NB4 (cell line): ENCODE measurements around the gene USP17L5.
A peak's percentile ranks its signal among the peaks of the same experiment; 100 is the strongest.
"Not testable (repeated sequence)": the region's sequence is repeated elsewhere in the genome, so short reads cannot be mapped to it uniquely, and the experiment has no call there.

Source experiments
- DNase-seq: peaks from one replicate; pipeline ENCODE4 v3.0.0; 2010; ENCODE audit warnings: low read depth
- H3K4me3 ChIP-seq: one replicate; pipeline ENCODE4 v1.5.1; 2011; ENCODE audit warnings: mild to moderate bottlenecking, low read depth, low read length, moderate library complexity
- MYC ChIP-seq: IDR thresholded peaks from 2 replicates; pipeline ENCODE4 v1.6.1; 2011; ENCODE audit warnings: low read depth, low read length
- POLR2A ChIP-seq: IDR thresholded peaks from 2 replicates; pipeline ENCODE4 v1.6.1; 2011; ENCODE audit warnings: mild to moderate bottlenecking; ENCODE audit not compliant: insufficient read length; ENCODE audit errors: extremely low read depth
- TF ChIP-seq, protein P1 (sequence below): IDR thresholded peaks from one replicate; pipeline ENCODE4 v1.5.1; 2012; ENCODE audit warnings: low read depth, low read length
- TF ChIP-seq, protein P2 (sequence below): IDR thresholded peaks from 2 replicates; pipeline ENCODE4 v1.6.1; 2011; ENCODE audit warnings: low read depth, low read length

The USP17L5 gene, protein sequence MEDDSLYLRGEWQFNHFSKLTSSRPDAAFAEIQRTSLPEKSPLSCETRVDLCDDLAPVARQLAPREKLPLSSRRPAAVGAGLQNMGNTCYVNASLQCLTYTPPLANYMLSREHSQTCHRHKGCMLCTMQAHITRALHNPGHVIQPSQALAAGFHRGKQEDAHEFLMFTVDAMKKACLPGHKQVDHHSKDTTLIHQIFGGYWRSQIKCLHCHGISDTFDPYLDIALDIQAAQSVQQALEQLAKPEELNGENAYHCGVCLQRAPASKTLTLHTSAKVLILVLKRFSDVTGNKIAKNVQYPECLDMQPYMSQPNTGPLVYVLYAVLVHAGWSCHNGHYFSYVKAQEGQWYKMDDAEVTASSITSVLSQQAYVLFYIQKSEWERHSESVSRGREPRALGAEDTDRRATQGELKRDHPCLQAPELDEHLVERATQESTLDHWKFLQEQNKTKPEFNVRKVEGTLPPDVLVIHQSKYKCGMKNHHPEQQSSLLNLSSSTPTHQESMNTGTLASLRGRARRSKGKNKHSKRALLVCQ

DNA sequence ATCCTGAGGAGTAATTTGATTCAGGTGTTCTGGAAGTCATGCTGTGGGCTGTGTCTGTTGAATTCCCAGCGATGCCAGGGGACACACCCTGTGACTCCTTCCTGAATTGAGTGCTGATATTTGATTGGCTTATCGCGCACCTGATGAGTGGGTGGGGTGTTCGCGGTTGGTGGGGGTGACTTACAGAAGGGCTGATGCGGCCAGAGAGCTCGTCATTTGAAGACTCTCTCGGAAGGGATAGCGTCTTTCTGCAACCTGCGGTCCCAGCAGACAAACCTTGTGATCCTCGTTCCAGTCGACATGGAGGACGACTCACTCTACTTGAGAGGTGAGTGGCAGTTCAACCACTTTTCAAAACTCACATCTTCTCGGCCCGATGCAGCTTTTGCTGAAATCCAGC, at the start of gene USP17L5:
Gene USP17L5, plus strand, starts transcription at position 301 of the 400 bp plus-strand sequence. Its CDS starts 0 bp downstream, at position 301.
- DNase-seq, H3K4me3 ChIP-seq: not testable (repeated sequence)

DNA sequence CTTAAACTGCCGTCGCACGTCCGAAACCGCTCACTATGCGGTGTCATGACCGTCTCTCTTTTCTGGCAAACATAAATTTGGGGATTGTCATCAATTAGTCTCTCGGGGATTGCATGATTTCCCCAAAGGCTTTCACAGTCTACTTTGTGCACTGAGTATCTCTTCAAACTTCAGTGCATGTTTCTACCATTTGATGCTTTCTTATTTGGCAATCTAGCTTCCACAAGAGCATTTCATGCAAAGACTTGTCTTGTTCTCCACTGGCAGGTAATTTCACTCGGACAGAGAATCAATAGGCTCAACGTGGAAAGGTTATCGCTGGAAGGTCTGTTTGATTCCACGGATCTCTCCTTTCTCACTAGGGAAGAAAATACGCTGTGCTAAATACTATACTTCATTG, 15.0 kb upstream of the USP17L5 start:
- H3K4me3 ChIP-seq, DNase-seq: not testable (repeated sequence)

DNA sequence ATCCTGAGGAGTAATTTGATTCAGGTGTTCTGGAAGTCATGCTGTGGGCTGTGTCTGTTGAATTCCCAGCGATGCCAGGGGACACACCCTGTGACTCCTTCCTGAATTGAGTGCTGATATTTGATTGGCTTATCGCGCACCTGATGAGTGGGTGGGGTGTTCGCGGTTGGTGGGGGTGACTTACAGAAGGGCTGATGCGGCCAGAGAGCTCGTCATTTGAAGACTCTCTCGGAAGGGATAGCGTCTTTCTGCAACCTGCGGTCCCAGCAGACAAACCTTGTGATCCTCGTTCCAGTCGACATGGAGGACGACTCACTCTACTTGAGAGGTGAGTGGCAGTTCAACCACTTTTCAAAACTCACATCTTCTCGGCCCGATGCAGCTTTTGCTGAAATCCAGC, 14.3 kb upstream of the USP17L5 start, which contains the start of gene USP17L24:
Gene USP17L24, plus strand, starts transcription at position 301 of the 400 bp plus-strand sequence. Its CDS starts 0 bp downstream, at position 301.
- DNase-seq, H3K4me3 ChIP-seq: not testable (repeated sequence)

DNA sequence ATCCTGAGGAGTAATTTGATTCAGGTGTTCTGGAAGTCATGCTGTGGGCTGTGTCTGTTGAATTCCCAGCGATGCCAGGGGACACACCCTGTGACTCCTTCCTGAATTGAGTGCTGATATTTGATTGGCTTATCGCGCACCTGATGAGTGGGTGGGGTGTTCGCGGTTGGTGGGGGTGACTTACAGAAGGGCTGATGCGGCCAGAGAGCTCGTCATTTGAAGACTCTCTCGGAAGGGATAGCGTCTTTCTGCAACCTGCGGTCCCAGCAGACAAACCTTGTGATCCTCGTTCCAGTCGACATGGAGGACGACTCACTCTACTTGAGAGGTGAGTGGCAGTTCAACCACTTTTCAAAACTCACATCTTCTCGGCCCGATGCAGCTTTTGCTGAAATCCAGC, 9.6 kb upstream of the USP17L5 start, which contains the start of gene USP17L25:
Gene USP17L25, plus strand, starts transcription at position 301 of the 400 bp plus-strand sequence. Its CDS starts 0 bp downstream, at position 301.
- not testable (repeated sequence) for DNase-seq, H3K4me3 ChIP-seq

DNA sequence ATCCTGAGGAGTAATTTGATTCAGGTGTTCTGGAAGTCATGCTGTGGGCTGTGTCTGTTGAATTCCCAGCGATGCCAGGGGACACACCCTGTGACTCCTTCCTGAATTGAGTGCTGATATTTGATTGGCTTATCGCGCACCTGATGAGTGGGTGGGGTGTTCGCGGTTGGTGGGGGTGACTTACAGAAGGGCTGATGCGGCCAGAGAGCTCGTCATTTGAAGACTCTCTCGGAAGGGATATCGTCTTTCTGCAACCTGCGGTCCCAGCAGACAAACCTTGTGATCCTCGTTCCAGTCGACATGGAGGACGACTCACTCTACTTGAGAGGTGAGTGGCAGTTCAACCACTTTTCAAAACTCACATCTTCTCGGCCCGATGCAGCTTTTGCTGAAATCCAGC, 4.8 kb upstream of the USP17L5 start, which contains the start of gene USP17L26:
Gene USP17L26, plus strand, starts transcription at position 301 of the 400 bp plus-strand sequence. Its CDS starts 0 bp downstream, at position 301.
- DNase-seq, H3K4me3 ChIP-seq: not testable (repeated sequence)

DNA sequence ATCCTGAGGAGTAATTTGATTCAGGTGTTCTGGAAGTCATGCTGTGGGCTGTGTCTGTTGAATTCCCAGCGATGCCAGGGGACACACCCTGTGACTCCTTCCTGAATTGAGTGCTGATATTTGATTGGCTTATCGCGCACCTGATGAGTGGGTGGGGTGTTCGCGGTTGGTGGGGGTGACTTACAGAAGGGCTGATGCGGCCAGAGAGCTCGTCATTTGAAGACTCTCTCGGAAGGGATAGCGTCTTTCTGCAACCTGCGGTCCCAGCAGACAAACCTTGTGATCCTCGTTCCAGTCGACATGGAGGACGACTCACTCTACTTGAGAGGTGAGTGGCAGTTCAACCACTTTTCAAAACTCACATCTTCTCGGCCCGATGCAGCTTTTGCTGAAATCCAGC, 4.6 kb downstream of the USP17L5 start, which contains the start of gene USP17L27:
Gene USP17L27, plus strand, starts transcription at position 301 of the 400 bp plus-strand sequence. Its CDS starts 0 bp downstream, at position 301.
- not testable (repeated sequence) for DNase-seq, H3K4me3 ChIP-seq

DNA sequence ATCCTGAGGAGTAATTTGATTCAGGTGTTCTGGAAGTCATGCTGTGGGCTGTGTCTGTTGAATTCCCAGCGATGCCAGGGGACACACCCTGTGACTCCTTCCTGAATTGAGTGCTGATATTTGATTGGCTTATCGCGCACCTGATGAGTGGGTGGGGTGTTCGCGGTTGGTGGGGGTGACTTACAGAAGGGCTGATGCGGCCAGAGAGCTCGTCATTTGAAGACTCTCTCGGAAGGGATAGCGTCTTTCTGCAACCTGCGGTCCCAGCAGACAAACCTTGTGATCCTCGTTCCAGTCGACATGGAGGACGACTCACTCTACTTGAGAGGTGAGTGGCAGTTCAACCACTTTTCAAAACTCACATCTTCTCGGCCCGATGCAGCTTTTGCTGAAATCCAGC, 9.4 kb downstream of the USP17L5 start, which contains the start of gene USP17L28:
Gene USP17L28, plus strand, starts transcription at position 301 of the 400 bp plus-strand sequence. Its CDS starts 0 bp downstream, at position 301.
- not testable (repeated sequence) for H3K4me3 ChIP-seq, DNase-seq

DNA sequence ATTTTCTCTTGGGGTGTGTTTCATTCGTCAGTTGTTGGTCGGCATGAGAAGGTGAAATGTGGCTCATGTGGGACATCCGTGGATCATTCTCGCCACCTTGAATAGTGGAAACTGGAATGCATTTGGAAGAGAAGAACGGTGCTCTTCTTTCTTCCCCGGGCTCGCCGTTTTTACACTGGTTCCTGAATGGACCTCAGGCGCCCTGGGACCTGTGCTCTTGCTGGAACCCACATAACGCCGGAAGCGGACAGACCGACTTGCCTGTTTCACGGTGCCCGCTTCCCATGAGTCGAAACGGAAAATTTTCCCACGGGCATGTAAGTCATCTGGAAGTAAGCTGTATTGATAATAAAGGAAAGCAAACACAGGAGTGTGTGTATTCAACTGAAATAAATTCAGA, 11.7 kb downstream of the USP17L5 start:
- not testable (repeated sequence) for DNase-seq, H3K4me3 ChIP-seq

DNA sequence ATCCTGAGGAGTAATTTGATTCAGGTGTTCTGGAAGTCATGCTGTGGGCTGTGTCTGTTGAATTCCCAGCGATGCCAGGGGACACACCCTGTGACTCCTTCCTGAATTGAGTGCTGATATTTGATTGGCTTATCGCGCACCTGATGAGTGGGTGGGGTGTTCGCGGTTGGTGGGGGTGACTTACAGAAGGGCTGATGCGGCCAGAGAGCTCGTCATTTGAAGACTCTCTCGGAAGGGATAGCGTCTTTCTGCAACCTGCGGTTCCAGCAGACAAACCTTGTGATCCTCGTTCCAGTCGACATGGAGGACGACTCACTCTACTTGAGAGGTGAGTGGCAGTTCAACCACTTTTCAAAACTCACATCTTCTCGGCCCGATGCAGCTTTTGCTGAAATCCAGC, 14.1 kb downstream of the USP17L5 start, which contains the start of gene USP17L29:
Gene USP17L29, plus strand, starts transcription at position 301 of the 400 bp plus-strand sequence. Its CDS starts 0 bp downstream, at position 301.
- DNase-seq, H3K4me3 ChIP-seq: not testable (repeated sequence)

DNA sequence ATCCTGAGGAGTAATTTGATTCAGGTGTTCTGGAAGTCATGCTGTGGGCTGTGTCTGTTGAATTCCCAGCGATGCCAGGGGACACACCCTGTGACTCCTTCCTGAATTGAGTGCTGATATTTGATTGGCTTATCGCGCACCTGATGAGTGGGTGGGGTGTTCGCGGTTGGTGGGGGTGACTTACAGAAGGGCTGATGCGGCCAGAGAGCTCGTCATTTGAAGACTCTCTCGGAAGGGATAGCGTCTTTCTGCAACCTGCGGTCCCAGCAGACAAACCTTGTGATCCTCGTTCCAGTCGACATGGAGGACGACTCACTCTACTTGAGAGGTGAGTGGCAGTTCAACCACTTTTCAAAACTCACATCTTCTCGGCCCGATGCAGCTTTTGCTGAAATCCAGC, 23.6 kb downstream of the USP17L5 start, which contains the start of gene USP17L30:
Gene USP17L30, plus strand, starts transcription at position 301 of the 400 bp plus-strand sequence. Its CDS starts 0 bp downstream, at position 301.
- not testable (repeated sequence) for H3K4me3 ChIP-seq, DNase-seq

DNA sequence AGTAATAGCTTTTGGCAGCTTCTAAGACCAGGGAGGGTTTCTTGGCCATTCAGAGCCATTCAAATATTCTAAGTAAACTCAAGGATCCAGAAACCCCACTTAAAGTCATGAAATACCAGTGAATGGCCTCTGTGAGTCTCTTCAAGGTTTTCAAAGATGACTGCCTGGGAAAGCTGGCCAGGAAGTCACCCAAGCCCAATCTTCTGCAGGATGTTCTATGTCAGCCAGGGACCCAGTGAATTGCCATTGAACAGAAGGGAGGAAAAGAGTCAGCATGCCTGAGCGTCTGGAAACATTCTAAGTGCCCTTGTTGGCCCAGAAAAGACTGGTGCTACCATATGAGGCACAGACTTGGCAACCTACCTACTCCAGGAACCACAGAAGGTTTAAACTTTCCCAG, 40.7 kb downstream of the USP17L5 start:
- not testable (repeated sequence) for DNase-seq

DNA sequence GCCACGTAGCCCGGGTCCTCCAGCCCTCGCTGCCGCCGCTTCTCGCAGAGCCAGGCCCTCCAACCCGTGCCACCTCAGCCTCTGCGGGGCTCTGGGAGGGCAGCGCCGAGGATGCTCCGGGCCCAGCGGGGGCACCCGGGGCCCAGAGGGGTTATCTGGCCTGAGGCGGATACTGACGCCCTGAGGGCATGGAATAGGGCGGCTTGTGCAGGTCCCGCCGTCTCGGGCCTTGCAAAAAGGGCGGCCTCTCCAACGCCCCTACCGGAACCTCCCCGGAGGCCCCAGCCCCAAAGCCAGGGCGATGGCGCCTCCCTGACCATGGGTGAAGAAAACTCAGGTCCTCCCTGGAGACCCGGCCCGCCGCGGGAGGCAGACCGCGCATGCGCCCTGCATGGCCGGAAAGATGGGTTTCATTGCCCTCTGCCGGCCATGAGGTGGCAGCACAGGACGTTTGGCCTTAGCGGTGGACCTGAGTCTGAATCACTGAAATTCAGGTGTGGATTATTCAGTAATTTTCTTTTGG, 41.9 kb downstream of the USP17L5 start:
- TF ChIP-seq, protein P1, sequence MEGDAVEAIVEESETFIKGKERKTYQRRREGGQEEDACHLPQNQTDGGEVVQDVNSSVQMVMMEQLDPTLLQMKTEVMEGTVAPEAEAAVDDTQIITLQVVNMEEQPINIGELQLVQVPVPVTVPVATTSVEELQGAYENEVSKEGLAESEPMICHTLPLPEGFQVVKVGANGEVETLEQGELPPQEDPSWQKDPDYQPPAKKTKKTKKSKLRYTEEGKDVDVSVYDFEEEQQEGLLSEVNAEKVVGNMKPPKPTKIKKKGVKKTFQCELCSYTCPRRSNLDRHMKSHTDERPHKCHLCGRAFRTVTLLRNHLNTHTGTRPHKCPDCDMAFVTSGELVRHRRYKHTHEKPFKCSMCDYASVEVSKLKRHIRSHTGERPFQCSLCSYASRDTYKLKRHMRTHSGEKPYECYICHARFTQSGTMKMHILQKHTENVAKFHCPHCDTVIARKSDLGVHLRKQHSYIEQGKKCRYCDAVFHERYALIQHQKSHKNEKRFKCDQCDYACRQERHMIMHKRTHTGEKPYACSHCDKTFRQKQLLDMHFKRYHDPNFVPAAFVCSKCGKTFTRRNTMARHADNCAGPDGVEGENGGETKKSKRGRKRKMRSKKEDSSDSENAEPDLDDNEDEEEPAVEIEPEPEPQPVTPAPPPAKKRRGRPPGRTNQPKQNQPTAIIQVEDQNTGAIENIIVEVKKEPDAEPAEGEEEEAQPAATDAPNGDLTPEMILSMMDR: peak; percentile 26
- H3K4me3 ChIP-seq: not testable (repeated sequence)
- peak; percentile 6 for DNase-seq

More for the DNA sequence above, 40.7 kb downstream of the USP17L5 start:
- H3K4me3 ChIP-seq: not testable (repeated sequence)

DNA sequence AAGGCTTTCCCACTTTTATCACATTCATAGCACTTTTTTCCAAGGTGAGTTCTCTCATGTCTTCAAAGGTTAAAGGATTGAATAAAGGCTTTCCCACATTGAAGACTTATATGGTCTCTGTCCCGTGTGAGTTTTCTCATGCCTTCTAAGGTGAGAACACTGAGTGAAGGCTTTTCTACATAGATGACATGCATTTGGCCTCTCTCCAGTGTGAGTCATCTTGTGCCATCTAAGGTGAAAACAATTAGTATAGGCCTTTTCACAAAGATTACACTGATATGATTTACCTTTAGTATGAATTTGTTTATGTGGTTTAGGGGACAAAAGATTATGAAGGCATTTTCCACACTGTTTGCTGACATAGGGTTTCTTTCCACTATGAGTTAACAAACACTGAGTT, 44.9 kb downstream of the USP17L5 start:
- TF ChIP-seq, protein P2, sequence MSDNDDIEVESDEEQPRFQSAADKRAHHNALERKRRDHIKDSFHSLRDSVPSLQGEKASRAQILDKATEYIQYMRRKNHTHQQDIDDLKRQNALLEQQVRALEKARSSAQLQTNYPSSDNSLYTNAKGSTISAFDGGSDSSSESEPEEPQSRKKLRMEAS: no peak
- TF ChIP-seq POLR2A: no peak
- TF ChIP-seq, protein P1: no peak
- no peak for TF ChIP-seq MYC
- H3K4me3 ChIP-seq: no peak overlapping the region
- DNase-seq: no peak

DNA sequence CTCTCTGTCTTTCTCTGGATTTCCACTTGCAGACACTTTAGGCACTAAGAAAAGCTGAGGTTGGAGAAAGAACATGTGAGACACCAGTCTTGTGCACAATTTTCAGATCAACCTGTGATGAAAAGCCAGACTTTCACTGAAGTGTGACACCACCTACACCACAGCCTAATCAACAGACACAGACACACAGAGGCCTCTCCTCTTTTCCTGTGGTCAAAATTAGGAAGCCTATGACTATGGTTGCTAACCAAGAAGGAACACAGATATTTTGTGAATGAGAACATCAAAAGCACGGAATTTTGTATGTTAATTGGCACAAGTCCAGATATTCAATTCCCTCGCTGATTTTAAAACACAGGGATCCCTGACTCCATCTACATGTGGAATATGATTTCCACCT, 49.8 kb downstream of the USP17L5 start:
- not testable (repeated sequence) for H3K4me3 ChIP-seq, DNase-seq
